ENCODE measurements around the gene FER.

GRCh38 chr5:109161914-109162683 lies 414.4 kb downstream of the FER start:
- TF ChIP-seq CTCF (conservative IDR thresholded peaks at IDR 0.05; ENCODE audit: low read depth, low read length) (no peak), EZH2 (IDR thresholded peaks at IDR 0.05; ENCODE audit: borderline replicate concordance, low read depth, low read length, poor library complexity, severe bottlenecking) (no peak)

Measured in A673 (cell line).